HCT116 (cell line): ENCODE measurements around the gene DOCK4. TPM values are rescaled to one million over a fixed set of nuclear protein-coding genes. Genes with fewer than 3 reads are reported as not detected.

Experiments used
- ATAC-seq: fragments of 200-7000 bp; cut with Tn5 transposase; 2 replicates; pipeline ENCODE4 v1.9.1; 2020; ENCODE audit warnings: mild to moderate bottlenecking, moderate library complexity
- BruUV-seq: library from RNA; stranded (reverse); fragments of 400-500 nt; replicated peaks from 2 replicates; lab custom pipeline; 2021; lab: Mats Ljungman, UMichigan
- CTCF ChIA-PET: fragments of 300-600 bp; sonication (Branson Sonifier 250); formaldehyde crosslinking; loops from one replicate; lab custom pipeline; 2021; ENCODE audit warnings: antibody characterized with exemption; lab: Charles Lee
- POLR2A ChIA-PET: fragments of 300-600, 350-600 bp; sonication (Branson Sonifier 250); formaldehyde crosslinking; loops from one replicate; lab custom pipeline; 2021; ENCODE audit warnings: antibody characterized with exemption; lab: Charles Lee
- RAD21 ChIA-PET, 2 experiments: fragments of 300-600 bp; sonication (Branson Sonifier 250); formaldehyde crosslinking; loops; one replicate each; lab custom pipeline; 2023; ENCODE audit warnings: low total read pairs in 2 of 2; ENCODE audit not compliant: uncharacterized antibody in 2 of 2, unreplicated experiment in 2 of 2, low non-redundant PET in 1 of 2; lab: Charles Lee
- DNase-seq: peaks from one replicate; pipeline ENCODE4 v3.0.0-alpha.2; 2010; ENCODE audit warnings: low read depth, low spot score
- H2AFZ ChIP-seq: fragments of 200-600 bp; shearing (Covaris generic), sonication (generic); 2 replicates; pipeline ENCODE4 v1.6.1; 2017; ENCODE audit warnings: low read depth, mixed run types, mixed read lengths, antibody characterized with exemption, low read length; ENCODE audit not compliant: poor library complexity, severe bottlenecking
- H3K27ac ChIP-seq: 2 replicates; pipeline ENCODE4 v1.5.1; 2012; ENCODE audit warnings: low read depth, low read length
- H3K27me3 ChIP-seq: fragments of 200-600 bp; sonication (generic); 2 replicates; pipeline ENCODE4 v1.6.1; 2016; ENCODE audit warnings: mixed run types, low read length, mixed read lengths; ENCODE audit not compliant: insufficient read depth
- H3K36me3 ChIP-seq, 2 experiments: fragments of 200-500 bp in 1 of 2; fragments of 200-600 bp in 1 of 2; sonication (Bioruptor generic) in 1 of 2; sonication (generic) in 1 of 2; 2 replicates each; pipeline versions ENCODE4 v1.5.1 to v1.6.1; 2014 to 2016; ENCODE audit warnings: low read length in 2 of 2, inconsistent platforms in 1 of 2, mixed read lengths in 1 of 2, mixed run types in 1 of 2; ENCODE audit not compliant: insufficient read depth in 2 of 2, control insufficient read depth in 1 of 2
- H3K4me1 ChIP-seq, 2 experiments: fragments of 200-600 bp in 1 of 2; sonication (generic) in 1 of 2; 2 replicates each; pipeline versions ENCODE4 v1.5.1 to v1.6.1; 2012 to 2017; ENCODE audit warnings: low read length in 2 of 2, inconsistent platforms in 1 of 2, mild to moderate bottlenecking in 1 of 2, mixed read lengths in 1 of 2, mixed run types in 1 of 2, moderate library complexity in 1 of 2; ENCODE audit not compliant: insufficient read depth in 2 of 2, control insufficient read depth in 1 of 2
- H3K4me2 ChIP-seq: fragments of 200-600 bp; sonication (generic); 2 replicates; pipeline ENCODE4 v1.6.1; 2017; ENCODE audit warnings: mixed run types, low read length, mixed read lengths
- H3K4me3 ChIP-seq, 2 experiments: fragments of 200-600 bp in 1 of 2; sonication (generic) in 1 of 2; replicated peaks in 1 of 2; 2 replicates each; pipeline ENCODE4 v1.5.1; 2011 to 2016; ENCODE audit warnings: low read length in 2 of 2, control low read depth in 1 of 2, low read depth in 1 of 2, mild to moderate bottlenecking in 1 of 2, mixed read lengths in 1 of 2, mixed run types in 1 of 2
- H3K79me2 ChIP-seq: fragments of 200-600 bp; sonication (generic); 2 replicates; pipeline ENCODE4 v1.6.1; 2017; ENCODE audit warnings: mild to moderate bottlenecking, mixed run types, low read length, moderate library complexity, mixed read lengths; ENCODE audit not compliant: insufficient read depth
- H3K9ac ChIP-seq: fragments of 200-600 bp; sonication (generic); 2 replicates; pipeline ENCODE4 v1.6.1; 2016; ENCODE audit warnings: low read length, mixed read lengths
- H3K9me2 ChIP-seq: fragments of 200-600 bp; sonication (generic), shearing (Covaris generic); 2 replicates; pipeline ENCODE4 v1.6.1; 2017; ENCODE audit warnings: mixed run types, mild to moderate bottlenecking, moderate library complexity; ENCODE audit not compliant: insufficient read depth
- H3K9me3 ChIP-seq, 2 experiments: fragments of 200-500 bp in 1 of 2; fragments of 200-600 bp in 1 of 2; sonication (Bioruptor generic) in 1 of 2; sonication (generic) in 1 of 2; 2 replicates each; pipeline ENCODE4 v1.6.1; 2014 to 2017; ENCODE audit warnings: low read length in 2 of 2, mixed read lengths in 2 of 2, inconsistent platforms in 1 of 2, low read depth in 1 of 2, mild to moderate bottlenecking in 1 of 2, mixed run types in 1 of 2, moderate library complexity in 1 of 2; ENCODE audit not compliant: control insufficient read depth in 1 of 2, insufficient read depth in 1 of 2
- H4K20me1 ChIP-seq: fragments of 200-600 bp; sonication (generic), shearing (Covaris generic); 2 replicates; pipeline ENCODE4 v1.6.1; 2017; ENCODE audit warnings: mixed run types, mild to moderate bottlenecking, moderate library complexity; ENCODE audit not compliant: insufficient read depth
- CBX3 ChIP-seq: IDR thresholded peaks from 2 replicates; pipeline ENCODE4 v1.6.1; 2012; ENCODE audit warnings: low read depth
- CEBPB ChIP-seq: IDR thresholded peaks from 2 replicates; pipeline ENCODE4 v1.6.1; 2012; ENCODE audit warnings: low read depth
- EGR1 ChIP-seq: IDR thresholded peaks from 2 replicates; pipeline ENCODE4 v1.6.1; 2012; ENCODE audit warnings: low read depth
- ELF1 ChIP-seq: IDR thresholded peaks from 2 replicates; pipeline ENCODE4 v1.6.1; 2012; ENCODE audit warnings: low read depth, borderline replicate concordance
- EZH2 ChIP-seq: fragments of 200-600 bp; sonication (generic); IDR thresholded peaks from 2 replicates; pipeline ENCODE4 v1.6.1; 2017; ENCODE audit warnings: antibody characterized with exemption, mixed run types
- EZH2phosphoT487 ChIP-seq: fragments of 200-600 bp; IDR thresholded peaks from 2 replicates; pipeline ENCODE4 v1.6.1; 2018; ENCODE audit warnings: antibody characterized with exemption, borderline replicate concordance
- FOSL1 ChIP-seq: IDR thresholded peaks from 2 replicates; pipeline ENCODE4 v1.6.1; 2012; ENCODE audit warnings: low read depth
- JUND ChIP-seq: IDR thresholded peaks from 2 replicates; pipeline ENCODE4 v1.6.1; 2012
- POLR2AphosphoS5 ChIP-seq: IDR thresholded peaks from 2 replicates; pipeline ENCODE4 v1.6.1; 2011; ENCODE audit warnings: mild to moderate bottlenecking, low read depth, low read length, moderate library complexity
- RAD21 ChIP-seq: IDR thresholded peaks from 2 replicates; pipeline ENCODE4 v1.6.1; 2012; ENCODE audit warnings: low read depth, mild to moderate bottlenecking
- SIN3A ChIP-seq: IDR thresholded peaks from 2 replicates; pipeline ENCODE4 v1.6.1; 2012; ENCODE audit warnings: low read depth
- SP1 ChIP-seq: IDR thresholded peaks from 2 replicates; pipeline ENCODE4 v1.6.1; 2012; ENCODE audit warnings: low read depth
- SRF ChIP-seq: IDR thresholded peaks from 2 replicates; pipeline ENCODE4 v1.6.1; 2012; ENCODE audit warnings: low read depth
- TCF7L2 ChIP-seq: IDR thresholded peaks from 2 replicates; pipeline ENCODE4 v1.7.0; 2011; ENCODE audit warnings: borderline replicate concordance, inconsistent platforms; ENCODE audit not compliant: insufficient read depth, insufficient read length; ENCODE audit errors: extremely low read depth
- YY1 ChIP-seq: IDR thresholded peaks from 2 replicates; pipeline ENCODE4 v1.6.1; 2011; ENCODE audit warnings: low read length, low read depth, moderate library complexity, mild to moderate bottlenecking; ENCODE audit not compliant: insufficient replicate concordance; ENCODE audit errors: extremely low read depth
- ZFX ChIP-seq: fragments of 450-650 bp; IDR thresholded peaks from 2 replicates; pipeline ENCODE4 v1.6.1; 2017
- intact Hi-C: fragments of 100-400 bp; cut with micrococcal nuclease; formaldehyde crosslinking; loops from 2 replicates; pipeline ENCODE4 v1.10.0; 2022
- total RNA-seq: library from RNA; stranded (reverse); gene quantifications from one replicate; pipeline ENCODE4 v1.2.1, GENCODE V29; 2021; ENCODE audit not compliant: unreplicated experiment
- TF ChIP-seq, protein P1 (sequence below): IDR thresholded peaks from 2 replicates; pipeline ENCODE4 v1.6.1; 2012
- TF ChIP-seq, protein P2 (sequence below): IDR thresholded peaks from 2 replicates; pipeline ENCODE4 v1.6.1; 2012; ENCODE audit warnings: low read depth
- TF ChIP-seq, protein P3 (sequence below): IDR thresholded peaks from 2 replicates; pipeline ENCODE4 v1.6.1; 2012

DOCK4 gene
- total RNA-seq, 1 experiment from 2014 or later, result 2.2 TPM

DNA sequence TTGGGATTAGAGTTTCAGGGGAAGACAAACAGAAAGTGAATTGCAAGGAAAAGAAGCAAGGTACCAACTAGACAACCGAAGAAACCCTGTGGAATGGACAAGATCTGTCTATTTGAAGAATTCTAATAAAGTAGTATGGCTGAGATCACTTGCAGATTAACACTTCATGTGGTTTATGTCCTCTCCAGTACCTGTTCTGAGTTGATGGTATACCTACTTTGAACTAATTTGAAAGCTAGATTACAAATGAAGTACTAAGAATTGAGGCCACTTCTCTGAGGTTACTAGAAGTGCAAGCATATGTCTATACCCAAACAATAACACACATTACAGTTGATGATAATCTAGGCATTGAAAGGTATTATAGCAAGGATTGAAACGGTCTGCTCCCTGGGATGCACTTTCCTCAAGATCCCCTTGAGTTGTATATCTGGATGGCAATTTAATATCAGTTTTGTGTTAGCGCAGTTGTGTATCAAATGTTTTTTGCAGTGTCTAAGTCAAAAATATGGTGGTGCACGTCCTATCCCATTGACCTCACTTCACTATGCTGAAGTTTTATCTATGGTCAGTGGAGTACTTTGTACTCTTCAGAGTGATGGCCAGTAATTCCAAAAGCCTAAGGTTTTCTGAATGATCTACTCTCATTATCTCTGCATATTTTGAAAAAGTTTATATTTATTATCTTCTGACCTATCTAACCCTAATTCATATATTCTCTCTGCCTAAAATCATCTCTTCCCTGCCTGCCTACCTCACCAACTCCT lies 26.2 kb upstream of the DOCK4 start:
- Histone ChIP-seq H3K9me2 (no peaks in the 10 kb centered on the region), H4K20me1 (no peaks in the 10 kb centered on the region), H3K36me3 (no peaks in the 10 kb centered on the region), H3K4me3 (no peak overlapping the region), H3K27ac (no peak overlapping the region), H2AFZ (no peak overlapping the region), H3K27me3 (no peaks in the 10 kb centered on the region), H3K9me3 (no peaks in the 10 kb centered on the region), H3K4me2 (no peak overlapping the region), H3K9ac (no peak overlapping the region), H3K79me2 (peaks cover 3% of the 10 kb centered on the region; the same call in 1 of the 2 replicates), H3K4me1 (no peaks in the 10 kb centered on the region)
- POLR2A ChIA-PET, result no interaction called here
- ATAC-seq (no peak), DNase-seq (no peak)
- RAD21 ChIA-PET, result no interaction called here
- CTCF ChIA-PET, result no interaction called here
- BruUV-seq, result no TSS peak
- intact Hi-C loops, result no loop called here
- no peak for TF ChIP-seq POLR2AphosphoS5

DNA sequence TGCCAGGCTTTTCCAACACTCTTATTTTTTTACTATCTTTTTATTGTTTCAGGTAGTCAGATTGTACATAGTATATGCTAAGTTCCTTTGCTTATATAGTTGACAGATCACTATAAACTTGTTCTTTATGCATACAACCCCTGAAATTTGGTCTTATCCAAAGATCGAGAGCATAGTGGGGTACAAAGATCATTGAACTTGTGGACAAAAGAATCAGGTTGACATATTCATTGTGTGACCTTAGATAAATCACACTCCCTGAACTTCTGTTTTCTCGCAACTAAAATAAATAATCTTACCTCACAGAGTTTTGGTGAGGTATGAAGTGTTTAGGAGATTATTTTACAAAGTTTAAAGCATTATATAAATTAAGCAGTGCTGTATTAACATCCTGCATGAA lies 22.4 kb upstream of the DOCK4 start:
- no peaks in the 10 kb centered on the region for H3K4me1 ChIP-seq
- no peak overlapping the region for H3K27ac ChIP-seq
- no peaks in the 10 kb centered on the region for H3K9me2 ChIP-seq
- BruUV-seq, result no TSS peak
- no peak overlapping the region for H3K4me2 ChIP-seq
- no peak for ATAC-seq
- H3K4me3 ChIP-seq, result no peak overlapping the region
- no peaks in the 10 kb centered on the region for H3K79me2 ChIP-seq
- H3K27me3 ChIP-seq, result no peaks in the 10 kb centered on the region
- H3K36me3 ChIP-seq, result no peaks in the 10 kb centered on the region
- RAD21 ChIA-PET, result no interaction called here
- POLR2A ChIA-PET, result no interaction called here
- no peaks in the 10 kb centered on the region for H3K9me3 ChIP-seq
- H2AFZ ChIP-seq, result no peak overlapping the region
- no peaks in the 10 kb centered on the region for H4K20me1 ChIP-seq
- DNase-seq, result no peak
- TF ChIP-seq CBX3 (no peak), EZH2phosphoT487 (no peak), ZFX (no peak), SP1 (no peak), SIN3A (no peak), ELF1 (no peak), RAD21 (no peak), EGR1 (no peak), SRF (no peak), TCF7L2 (no peak), CEBPB (no peak), JUND (no peak), FOSL1 (no peak), EZH2 (no peak), YY1 (no peak)
- TF ChIP-seq, protein P1, sequence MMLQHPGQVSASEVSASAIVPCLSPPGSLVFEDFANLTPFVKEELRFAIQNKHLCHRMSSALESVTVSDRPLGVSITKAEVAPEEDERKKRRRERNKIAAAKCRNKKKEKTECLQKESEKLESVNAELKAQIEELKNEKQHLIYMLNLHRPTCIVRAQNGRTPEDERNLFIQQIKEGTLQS, result no peak
- TF ChIP-seq, protein P2, sequence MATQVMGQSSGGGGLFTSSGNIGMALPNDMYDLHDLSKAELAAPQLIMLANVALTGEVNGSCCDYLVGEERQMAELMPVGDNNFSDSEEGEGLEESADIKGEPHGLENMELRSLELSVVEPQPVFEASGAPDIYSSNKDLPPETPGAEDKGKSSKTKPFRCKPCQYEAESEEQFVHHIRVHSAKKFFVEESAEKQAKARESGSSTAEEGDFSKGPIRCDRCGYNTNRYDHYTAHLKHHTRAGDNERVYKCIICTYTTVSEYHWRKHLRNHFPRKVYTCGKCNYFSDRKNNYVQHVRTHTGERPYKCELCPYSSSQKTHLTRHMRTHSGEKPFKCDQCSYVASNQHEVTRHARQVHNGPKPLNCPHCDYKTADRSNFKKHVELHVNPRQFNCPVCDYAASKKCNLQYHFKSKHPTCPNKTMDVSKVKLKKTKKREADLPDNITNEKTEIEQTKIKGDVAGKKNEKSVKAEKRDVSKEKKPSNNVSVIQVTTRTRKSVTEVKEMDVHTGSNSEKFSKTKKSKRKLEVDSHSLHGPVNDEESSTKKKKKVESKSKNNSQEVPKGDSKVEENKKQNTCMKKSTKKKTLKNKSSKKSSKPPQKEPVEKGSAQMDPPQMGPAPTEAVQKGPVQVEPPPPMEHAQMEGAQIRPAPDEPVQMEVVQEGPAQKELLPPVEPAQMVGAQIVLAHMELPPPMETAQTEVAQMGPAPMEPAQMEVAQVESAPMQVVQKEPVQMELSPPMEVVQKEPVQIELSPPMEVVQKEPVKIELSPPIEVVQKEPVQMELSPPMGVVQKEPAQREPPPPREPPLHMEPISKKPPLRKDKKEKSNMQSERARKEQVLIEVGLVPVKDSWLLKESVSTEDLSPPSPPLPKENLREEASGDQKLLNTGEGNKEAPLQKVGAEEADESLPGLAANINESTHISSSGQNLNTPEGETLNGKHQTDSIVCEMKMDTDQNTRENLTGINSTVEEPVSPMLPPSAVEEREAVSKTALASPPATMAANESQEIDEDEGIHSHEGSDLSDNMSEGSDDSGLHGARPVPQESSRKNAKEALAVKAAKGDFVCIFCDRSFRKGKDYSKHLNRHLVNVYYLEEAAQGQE, result no peak
- TF ChIP-seq, protein P3, sequence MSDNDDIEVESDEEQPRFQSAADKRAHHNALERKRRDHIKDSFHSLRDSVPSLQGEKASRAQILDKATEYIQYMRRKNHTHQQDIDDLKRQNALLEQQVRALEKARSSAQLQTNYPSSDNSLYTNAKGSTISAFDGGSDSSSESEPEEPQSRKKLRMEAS, result no peak
- intact Hi-C loops, result no loop called here
- CTCF ChIA-PET, result no interaction called here
- H3K9ac ChIP-seq, result no peak overlapping the region
